MM.1S (cell line): ENCODE data around the gene RRP12.

Source experiments
- DNase-seq: peaks from one replicate; pipeline ENCODE4 v3.0.0-alpha.2; 2015
- H2AFZ ChIP-seq: fragments of 300-600 bp; sonication (generic); 2 replicates; pipeline ENCODE4 v1.6.0; 2016; ENCODE audit warnings: antibody characterized with exemption, low read length
- H3F3A ChIP-seq: fragments of 300-600 bp; sonication (generic); 2 replicates; pipeline ENCODE4 v1.6.1; 2016; ENCODE audit warnings: mild to moderate bottlenecking, antibody characterized with exemption, low read length, moderate library complexity, mixed read lengths; ENCODE audit not compliant: insufficient read depth
- H3K27ac ChIP-seq: fragments of 300-600 bp; sonication (generic); 2 replicates; pipeline ENCODE4 v1.5.1; 2016; ENCODE audit warnings: mild to moderate bottlenecking, low read length
- H3K27me3 ChIP-seq: fragments of 300-600 bp; sonication (generic); replicated peaks from 2 replicates; pipeline ENCODE4 v1.6.0; 2016; ENCODE audit warnings: low read length; ENCODE audit not compliant: insufficient read depth
- H3K36me3 ChIP-seq: fragments of 300-600 bp; sonication (generic); replicated peaks from 2 replicates; pipeline ENCODE4 v1.6.1; 2016; ENCODE audit warnings: mild to moderate bottlenecking, low read length, mixed read lengths; ENCODE audit not compliant: insufficient read depth
- H3K4me1 ChIP-seq: fragments of 300-600 bp; sonication (generic); 2 replicates; pipeline ENCODE4 v1.6.1; 2016; ENCODE audit warnings: low read length, mixed read lengths
- H3K4me2 ChIP-seq: fragments of 300-600 bp; sonication (generic); 2 replicates; pipeline ENCODE4 v1.6.0; 2016; ENCODE audit warnings: low read depth, low read length
- H3K4me3 ChIP-seq: fragments of 300-600 bp; sonication (generic); 2 replicates; pipeline ENCODE4 v1.5.1; 2016; ENCODE audit warnings: low read length, mixed read lengths
- H3K79me2 ChIP-seq: fragments of 300-600 bp; sonication (generic); 2 replicates; pipeline ENCODE4 v1.6.1; 2016; ENCODE audit warnings: mixed run types, low read length, mixed read lengths
- H3K9ac ChIP-seq: fragments of 300-600 bp; sonication (generic); 2 replicates; pipeline ENCODE4 v1.6.1; 2016; ENCODE audit warnings: low read length, mixed read lengths
- H3K9me2 ChIP-seq: fragments of 300-600 bp; sonication (generic); replicated peaks from 2 replicates; pipeline ENCODE4 v1.6.1; 2016; ENCODE audit warnings: mild to moderate bottlenecking, low read length, mixed read lengths; ENCODE audit not compliant: insufficient read depth
- H3K9me3 ChIP-seq: fragments of 300-600 bp; sonication (generic); replicated peaks from 2 replicates; pipeline ENCODE4 v1.6.1; 2016; ENCODE audit warnings: mild to moderate bottlenecking, low read length, mixed read lengths; ENCODE audit not compliant: insufficient read depth
- H4K20me1 ChIP-seq: fragments of 300-600 bp; sonication (generic); 2 replicates; pipeline ENCODE4 v1.6.1; 2016; ENCODE audit warnings: mild to moderate bottlenecking, low read length, moderate library complexity, mixed read lengths; ENCODE audit not compliant: insufficient read depth
- CTCF ChIP-seq: fragments of 300-600 bp; sonication (generic); IDR thresholded peaks from 2 replicates; pipeline ENCODE4 v1.5.1; 2016; ENCODE audit warnings: antibody characterized with exemption, low read length, mixed read lengths
- EZH2 ChIP-seq: fragments of 300-600 bp; sonication (generic); optimal IDR thresholded peaks from 2 replicates; pipeline ENCODE3; 2017; ENCODE audit warnings: low read depth, mild to moderate bottlenecking, antibody characterized with exemption, low read length, mixed read lengths
- EZH2phosphoT487 ChIP-seq: fragments of 300-600 bp; sonication (generic); IDR thresholded peaks from 2 replicates; pipeline ENCODE4 v1.6.1; 2018; ENCODE audit warnings: antibody characterized with exemption, low read length

RRP12 gene

GRCh38 chr10:97338041-97338440, 63.1 kb downstream of the RRP12 start:
- TF ChIP-seq CTCF (no peak), EZH2 (no peak), EZH2phosphoT487 (no peak)
- H3K4me2 ChIP-seq = no peak overlapping the region
- H3K9ac ChIP-seq = no peak overlapping the region
- no peaks in the 10 kb centered on the region for H3K9me2 ChIP-seq
- H3K79me2 ChIP-seq = peaks cover 8% of the 10 kb centered on the region
- no peak overlapping the region for H3K4me3 ChIP-seq
- H3K27ac ChIP-seq = no peak overlapping the region
- H4K20me1 ChIP-seq = no peaks in the 10 kb centered on the region
- no peak overlapping the region for H2AFZ ChIP-seq
- peaks cover 29% of the 10 kb centered on the region for H3K27me3 ChIP-seq
- H3F3A ChIP-seq = no peaks in the 10 kb centered on the region
- no peak for DNase-seq
- H3K4me1 ChIP-seq = peaks cover 7% of the 10 kb centered on the region; the same call in 1 of the 2 replicates
- H3K9me3 ChIP-seq = no peaks in the 10 kb centered on the region
- H3K36me3 ChIP-seq = no peaks in the 10 kb centered on the region

- Histone ChIP-seq H3K4me2 (no peak overlapping the region), H3K79me2 (peaks cover 10% of the 10 kb centered on the region), H3K27ac (no peak overlapping the region), H3K36me3 (no peaks in the 10 kb centered on the region), H3K9me2 (no peaks in the 10 kb centered on the region), H3F3A (no peaks in the 10 kb centered on the region), H3K4me1 (peaks cover 7% of the 10 kb centered on the region; the same call in 1 of the 2 replicates), H3K27me3 (peaks cover 29% of the 10 kb centered on the region), H3K4me3 (no peak overlapping the region), H2AFZ (no peak overlapping the region), H4K20me1 (no peaks in the 10 kb centered on the region), H3K9ac (no peak overlapping the region), H3K9me3 (no peaks in the 10 kb centered on the region)
- TF ChIP-seq EZH2 (no peak), EZH2phosphoT487 (no peak), CTCF (no peak)
- no peak for DNase-seq
Observed at GRCh38 chr10:97336942-97337831, 64.0 kb downstream of the RRP12 start.

DNA sequence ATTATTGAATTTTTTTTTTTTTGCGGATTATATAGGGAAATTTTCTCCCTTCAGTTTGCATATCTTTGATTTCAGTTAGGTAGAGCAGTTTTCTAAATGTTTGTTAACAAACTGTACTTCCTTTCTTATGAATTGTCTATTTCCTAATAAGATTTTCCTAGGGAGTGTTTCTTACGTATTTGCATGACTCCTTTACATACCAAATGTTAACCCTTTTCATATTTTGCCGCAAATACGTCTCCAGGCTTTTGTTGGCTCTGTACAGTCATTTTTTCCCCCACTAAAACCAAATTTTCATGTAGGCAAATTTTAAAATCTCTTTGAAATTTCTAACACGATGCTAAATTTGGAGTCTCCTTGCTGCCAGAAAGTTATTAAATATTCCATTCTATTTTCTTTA, 64.7 kb downstream of the RRP12 start:
- no peak for DNase-seq
- Histone ChIP-seq H3K9me2 (no peaks in the 10 kb centered on the region), H3K4me1 (peaks cover 7% of the 10 kb centered on the region; the same call in 1 of the 2 replicates), H3K27me3 (peaks cover 29% of the 10 kb centered on the region), H3K4me2 (no peak overlapping the region), H4K20me1 (no peaks in the 10 kb centered on the region), H3K9me3 (no peaks in the 10 kb centered on the region), H2AFZ (no peak overlapping the region), H3K27ac (no peak overlapping the region), H3F3A (no peaks in the 10 kb centered on the region), H3K9ac (no peak overlapping the region), H3K79me2 (peaks cover 10% of the 10 kb centered on the region), H3K36me3 (no peaks in the 10 kb centered on the region), H3K4me3 (no peak overlapping the region)
- TF ChIP-seq CTCF (no peak), EZH2 (no peak), EZH2phosphoT487 (no peak)
